SU-DHL-6 (cell line): ENCODE data around the gene SOX18.

ENCODE experiments used
- H2AFZ ChIP-seq: fragments of 200-600 bp; sonication (generic); 2 replicates; pipeline ENCODE4 v1.6.1; 2014; ENCODE audit warnings: low read depth, mild to moderate bottlenecking, moderate library complexity, mixed read lengths, antibody characterized with exemption, low read length; ENCODE audit not compliant: severe bottlenecking
- H3F3A ChIP-seq: fragments of 200-600 bp; shearing (Covaris generic); 2 replicates; pipeline ENCODE4 v1.6.0; 2016; ENCODE audit warnings: antibody characterized with exemption, mild to moderate bottlenecking; ENCODE audit not compliant: insufficient read depth
- H3K27ac ChIP-seq: fragments of 200-600 bp; sonication (generic); 2 replicates; pipeline ENCODE4 v1.5.1; 2016; ENCODE audit warnings: low read depth, mild to moderate bottlenecking, low read length, moderate library complexity, mixed read lengths
- H3K27me3 ChIP-seq: fragments of 200-600 bp; sonication (generic), shearing (Covaris generic); 2 replicates; pipeline ENCODE4 v1.6.0; 2014; ENCODE audit warnings: mild to moderate bottlenecking, low read length
- H3K36me3 ChIP-seq: fragments of 200-600 bp; sonication (generic); 2 replicates; pipeline ENCODE4 v1.6.1; 2014; ENCODE audit warnings: mild to moderate bottlenecking, low read length, mixed read lengths
- H3K4me2 ChIP-seq: fragments of 300-600, 200-600 bp; shearing (Covaris generic), sonication (generic); 2 replicates; pipeline ENCODE4 v1.6.0; 2014; ENCODE audit warnings: low read length, low read depth, mild to moderate bottlenecking; ENCODE audit not compliant: poor library complexity, severe bottlenecking
- H3K4me3 ChIP-seq: fragments of 200-600 bp; sonication (generic); 2 replicates; pipeline ENCODE4 v1.5.1; 2014; ENCODE audit warnings: antibody characterized with exemption, low read length, mild to moderate bottlenecking, mixed read lengths; ENCODE audit not compliant: insufficient read depth, poor library complexity, severe bottlenecking
- H3K79me2 ChIP-seq: fragments of 200-600 bp; sonication (generic); 2 replicates; pipeline ENCODE4 v1.6.1; 2014; ENCODE audit warnings: mild to moderate bottlenecking, low read length, moderate library complexity; ENCODE audit not compliant: insufficient read depth
- H3K9ac ChIP-seq: fragments of 200-600 bp; sonication (generic); 2 replicates; pipeline ENCODE4 v1.7.0; 2014; ENCODE audit warnings: mild to moderate bottlenecking, low read length
- H3K9me2 ChIP-seq: fragments of 200-600 bp; sonication (generic); replicated peaks from 2 replicates; pipeline ENCODE4 v1.6.1; 2014; ENCODE audit warnings: low read length; ENCODE audit not compliant: insufficient read depth
- H3K9me3 ChIP-seq: fragments of 200-600 bp; sonication (generic); 2 replicates; pipeline ENCODE4 v1.6.1; 2014; ENCODE audit warnings: low read length, mixed read lengths; ENCODE audit not compliant: insufficient read depth
- H4K20me1 ChIP-seq: fragments of 200-600 bp; sonication (generic); 2 replicates; pipeline ENCODE4 v1.6.1; 2014; ENCODE audit warnings: low read depth, mild to moderate bottlenecking, antibody characterized with exemption, low read length, moderate library complexity, mixed read lengths
- EZH2phosphoT487 ChIP-seq: fragments of 200-600 bp; sonication (generic), shearing (Covaris generic); conservative IDR thresholded peaks from 2 replicates; pipeline ENCODE4 v1.6.1; 2018; ENCODE audit warnings: mild to moderate bottlenecking, antibody characterized with exemption, low read length, moderate library complexity, mixed read lengths
- TF ChIP-seq, protein P1 (sequence below): fragments of 200-600 bp; sonication (generic); IDR thresholded peaks from one replicate; pipeline ENCODE4 v1.5.1; 2017; ENCODE audit warnings: antibody characterized with exemption, mild to moderate bottlenecking, low read length, moderate library complexity; ENCODE audit not compliant: insufficient read depth, poor library complexity, severe bottlenecking

Gene SOX18

DNA sequence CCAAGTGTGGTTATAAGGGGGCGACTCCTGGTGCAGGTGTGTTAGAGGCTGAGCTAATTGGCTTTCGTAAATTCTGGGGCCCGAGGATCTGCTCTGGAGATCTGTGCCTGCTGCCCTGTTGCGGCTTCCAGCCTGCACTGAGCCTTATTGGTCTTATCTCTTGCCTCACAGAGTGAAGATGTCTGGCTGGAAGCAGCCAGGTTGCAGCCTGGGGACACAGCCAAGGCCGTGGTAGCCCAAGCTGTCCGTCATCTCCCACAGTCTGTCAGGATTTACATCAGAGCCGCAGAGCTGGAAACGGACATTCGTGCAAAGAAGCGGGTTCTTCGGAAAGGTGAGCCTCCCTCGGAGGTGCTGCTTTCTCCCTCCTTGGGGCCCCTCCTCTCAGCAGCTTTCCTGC, 48.5 kb downstream of the SOX18 start:
- H2AFZ ChIP-seq, result no peak overlapping the region
- no peak overlapping the region for H3K4me3 ChIP-seq
- H3K27me3 ChIP-seq, result no peaks in the 10 kb centered on the region
- H4K20me1 ChIP-seq, result no peaks in the 10 kb centered on the region
- 0 out of 2 replicates have a peak, but pooled peaks cover 4% of the 10 kb centered on the region for H3F3A ChIP-seq
- H3K27ac ChIP-seq, result no peak overlapping the region
- no peaks in the 10 kb centered on the region for H3K9me3 ChIP-seq
- no peaks in the 10 kb centered on the region for H3K9me2 ChIP-seq
- no peaks in the 10 kb centered on the region for H3K79me2 ChIP-seq
- TF ChIP-seq EZH2phosphoT487, result no peak
- TF ChIP-seq, protein P1, sequence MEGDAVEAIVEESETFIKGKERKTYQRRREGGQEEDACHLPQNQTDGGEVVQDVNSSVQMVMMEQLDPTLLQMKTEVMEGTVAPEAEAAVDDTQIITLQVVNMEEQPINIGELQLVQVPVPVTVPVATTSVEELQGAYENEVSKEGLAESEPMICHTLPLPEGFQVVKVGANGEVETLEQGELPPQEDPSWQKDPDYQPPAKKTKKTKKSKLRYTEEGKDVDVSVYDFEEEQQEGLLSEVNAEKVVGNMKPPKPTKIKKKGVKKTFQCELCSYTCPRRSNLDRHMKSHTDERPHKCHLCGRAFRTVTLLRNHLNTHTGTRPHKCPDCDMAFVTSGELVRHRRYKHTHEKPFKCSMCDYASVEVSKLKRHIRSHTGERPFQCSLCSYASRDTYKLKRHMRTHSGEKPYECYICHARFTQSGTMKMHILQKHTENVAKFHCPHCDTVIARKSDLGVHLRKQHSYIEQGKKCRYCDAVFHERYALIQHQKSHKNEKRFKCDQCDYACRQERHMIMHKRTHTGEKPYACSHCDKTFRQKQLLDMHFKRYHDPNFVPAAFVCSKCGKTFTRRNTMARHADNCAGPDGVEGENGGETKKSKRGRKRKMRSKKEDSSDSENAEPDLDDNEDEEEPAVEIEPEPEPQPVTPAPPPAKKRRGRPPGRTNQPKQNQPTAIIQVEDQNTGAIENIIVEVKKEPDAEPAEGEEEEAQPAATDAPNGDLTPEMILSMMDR, result no peak
- no peak overlapping the region for H3K9ac ChIP-seq
- H3K36me3 ChIP-seq, result 0 out of 2 replicates have a peak, but pooled peaks cover 9% of the 10 kb centered on the region
- no peak overlapping the region for H3K4me2 ChIP-seq
